Putamen (tissue), 1 donor: ENCODE measurements around the gene ANO5.
A peak's percentile ranks its signal among the peaks of the same experiment; 100 is the strongest.

Source experiments
- DNase-seq: peaks from one replicate; pipeline ENCODE4 v3.0.0-alpha.2; 2016; ENCODE audit warnings: low spot score

Gene ANO5, protein sequence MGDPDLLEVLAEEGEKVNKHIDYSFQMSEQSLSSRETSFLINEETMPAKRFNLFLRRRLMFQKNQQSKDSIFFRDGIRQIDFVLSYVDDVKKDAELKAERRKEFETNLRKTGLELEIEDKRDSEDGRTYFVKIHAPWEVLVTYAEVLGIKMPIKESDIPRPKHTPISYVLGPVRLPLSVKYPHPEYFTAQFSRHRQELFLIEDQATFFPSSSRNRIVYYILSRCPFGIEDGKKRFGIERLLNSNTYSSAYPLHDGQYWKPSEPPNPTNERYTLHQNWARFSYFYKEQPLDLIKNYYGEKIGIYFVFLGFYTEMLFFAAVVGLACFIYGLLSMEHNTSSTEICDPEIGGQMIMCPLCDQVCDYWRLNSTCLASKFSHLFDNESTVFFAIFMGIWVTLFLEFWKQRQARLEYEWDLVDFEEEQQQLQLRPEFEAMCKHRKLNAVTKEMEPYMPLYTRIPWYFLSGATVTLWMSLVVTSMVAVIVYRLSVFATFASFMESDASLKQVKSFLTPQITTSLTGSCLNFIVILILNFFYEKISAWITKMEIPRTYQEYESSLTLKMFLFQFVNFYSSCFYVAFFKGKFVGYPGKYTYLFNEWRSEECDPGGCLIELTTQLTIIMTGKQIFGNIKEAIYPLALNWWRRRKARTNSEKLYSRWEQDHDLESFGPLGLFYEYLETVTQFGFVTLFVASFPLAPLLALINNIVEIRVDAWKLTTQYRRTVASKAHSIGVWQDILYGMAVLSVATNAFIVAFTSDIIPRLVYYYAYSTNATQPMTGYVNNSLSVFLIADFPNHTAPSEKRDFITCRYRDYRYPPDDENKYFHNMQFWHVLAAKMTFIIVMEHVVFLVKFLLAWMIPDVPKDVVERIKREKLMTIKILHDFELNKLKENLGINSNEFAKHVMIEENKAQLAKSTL

DNA sequence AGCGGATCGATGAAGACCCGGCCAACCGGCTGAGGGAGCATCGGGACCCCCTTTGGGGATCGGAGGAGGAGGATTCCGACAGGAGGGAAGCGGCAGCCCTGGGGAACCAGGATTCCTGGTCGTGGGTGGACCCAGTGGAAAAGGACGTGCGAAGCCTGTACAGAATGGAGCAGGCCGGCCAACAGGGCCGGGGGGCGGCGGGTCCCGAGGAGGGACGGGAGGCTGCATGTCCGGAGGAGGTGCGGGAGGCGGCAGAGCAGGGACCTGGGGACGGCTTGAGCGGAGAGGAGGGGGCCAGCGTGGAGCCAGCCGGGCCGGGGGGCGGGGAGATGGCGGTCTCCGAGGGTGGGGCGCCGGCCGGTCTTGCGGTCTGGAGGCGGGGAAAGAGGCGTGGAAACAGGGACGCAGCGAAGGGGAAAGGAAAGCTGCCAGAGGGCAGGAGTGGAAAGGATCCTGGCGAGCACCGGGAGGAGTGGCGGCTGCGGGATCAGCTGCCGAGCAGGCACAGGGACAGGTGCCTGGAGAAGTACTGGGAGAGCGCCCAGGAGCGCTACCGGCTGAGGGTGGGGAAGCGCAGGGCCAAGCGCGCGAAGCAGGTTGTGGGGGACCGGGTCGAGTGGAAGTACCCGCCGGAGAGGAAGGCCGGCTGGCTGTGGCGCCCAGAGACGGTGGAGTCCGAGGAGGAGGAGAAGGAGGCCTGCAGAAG lies at the start of gene ANO5:
ANO5 (plus strand) TSS at position 444 of the 706 bp plus-strand sequence. CDS start 408 bp downstream, outside the sequence.
- DNase-seq: peak; percentile 30

DNA sequence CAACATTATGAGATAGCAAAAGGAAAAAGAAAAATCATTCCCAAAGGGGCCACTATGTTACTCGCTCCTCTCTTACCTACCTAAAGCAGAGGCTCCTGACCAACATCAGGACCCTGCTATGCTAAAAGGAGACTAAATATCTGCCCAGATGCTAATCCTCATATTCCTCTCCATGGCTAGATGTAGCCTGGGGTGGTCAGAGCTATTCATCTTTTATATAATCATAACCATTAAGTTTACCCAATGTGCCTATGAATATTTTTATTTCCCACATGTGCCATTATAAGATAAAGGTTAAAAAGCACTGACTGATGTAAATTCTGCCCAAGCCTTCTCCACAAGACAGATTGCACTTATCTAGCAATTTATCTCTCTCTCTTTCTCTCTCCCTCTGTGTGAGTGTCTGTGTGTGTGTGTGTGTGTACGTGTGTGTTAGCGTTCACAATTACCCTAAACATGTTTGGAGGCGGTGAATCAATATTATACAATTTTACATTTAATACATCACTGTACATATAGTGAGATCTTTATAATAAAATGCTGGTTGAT lies 41.2 kb upstream of the ANO5 start:
- no peak for DNase-seq

DNA sequence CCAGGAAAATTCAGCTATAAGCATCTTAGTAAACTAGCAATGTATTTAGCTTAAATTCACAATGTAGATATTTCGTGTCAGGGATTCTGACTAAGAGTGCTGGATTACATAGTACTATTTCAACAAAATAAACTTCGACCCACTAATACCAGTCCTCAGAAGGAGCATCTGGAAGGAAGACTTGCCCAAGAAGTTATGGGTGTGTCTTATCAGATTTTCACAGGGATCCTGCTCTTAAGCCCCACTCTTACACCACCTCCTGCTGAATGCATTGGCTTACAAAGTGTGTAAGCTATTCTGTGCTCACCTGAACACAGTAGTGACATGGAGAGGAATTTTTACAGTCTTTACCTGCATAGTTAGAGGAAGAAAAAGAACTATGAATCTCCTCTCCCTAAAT lies 35.4 kb upstream of the ANO5 start:
- no peak for DNase-seq

DNA sequence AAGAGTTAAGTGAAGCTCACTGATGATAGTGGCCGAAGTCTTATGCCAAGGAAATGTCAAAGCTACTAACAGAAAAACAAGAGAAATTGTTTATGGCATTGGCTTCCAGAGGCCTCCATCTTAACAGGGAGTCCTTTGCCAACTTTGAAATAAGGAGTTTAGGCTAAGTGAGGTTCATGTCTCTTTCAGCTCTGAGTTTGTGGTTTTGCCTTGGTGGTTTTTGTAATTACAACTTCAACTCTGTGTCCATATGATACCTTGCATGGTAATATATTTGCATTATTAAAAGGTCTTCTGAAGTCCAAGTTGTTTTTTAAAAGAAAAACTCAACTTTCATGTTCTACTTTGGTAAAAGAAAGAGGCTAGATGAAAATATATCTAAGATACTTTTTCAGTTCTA lies 31.4 kb upstream of the ANO5 start:
- no peak for DNase-seq

DNA sequence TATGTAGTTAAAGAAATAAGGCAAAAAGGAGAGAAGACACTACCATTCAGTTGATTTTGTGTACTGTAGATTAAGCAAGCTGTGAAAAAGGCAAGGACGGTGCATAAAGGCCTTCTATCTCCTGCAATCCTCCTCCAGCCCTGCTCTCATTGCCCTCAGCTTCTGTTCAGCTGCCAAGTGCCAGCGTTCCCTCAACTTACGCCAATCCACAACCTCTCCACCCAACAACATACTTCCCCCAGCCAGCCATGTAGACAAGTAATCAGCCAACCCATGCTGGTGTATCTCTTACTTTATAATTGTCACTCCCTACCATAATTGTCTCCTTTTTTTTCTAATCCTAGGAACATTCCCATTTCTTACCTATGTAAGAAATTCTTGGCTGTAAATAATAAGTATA lies 30.1 kb upstream of the ANO5 start:
- no peak for DNase-seq

DNA sequence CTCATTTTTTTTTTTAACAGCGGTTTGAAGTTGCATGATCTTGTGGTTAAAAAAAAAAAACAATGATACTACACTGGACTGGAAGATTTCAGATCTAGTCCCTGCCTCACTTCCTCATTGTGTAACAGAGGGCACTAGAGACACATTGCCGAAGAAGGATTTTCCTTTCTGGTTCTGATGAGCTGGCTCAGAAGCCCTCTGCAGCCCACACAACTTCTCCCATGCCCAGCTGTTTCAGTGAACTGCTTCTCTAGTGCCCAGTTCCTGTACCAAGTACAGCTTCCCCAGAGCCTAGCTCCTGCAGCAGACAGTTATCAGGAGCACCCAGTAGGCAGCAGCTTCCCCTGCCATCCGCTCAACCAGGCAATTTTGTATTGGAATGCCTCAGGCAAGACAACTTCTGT lies 29.5 kb upstream of the ANO5 start:
- DNase-seq: no peak

DNA sequence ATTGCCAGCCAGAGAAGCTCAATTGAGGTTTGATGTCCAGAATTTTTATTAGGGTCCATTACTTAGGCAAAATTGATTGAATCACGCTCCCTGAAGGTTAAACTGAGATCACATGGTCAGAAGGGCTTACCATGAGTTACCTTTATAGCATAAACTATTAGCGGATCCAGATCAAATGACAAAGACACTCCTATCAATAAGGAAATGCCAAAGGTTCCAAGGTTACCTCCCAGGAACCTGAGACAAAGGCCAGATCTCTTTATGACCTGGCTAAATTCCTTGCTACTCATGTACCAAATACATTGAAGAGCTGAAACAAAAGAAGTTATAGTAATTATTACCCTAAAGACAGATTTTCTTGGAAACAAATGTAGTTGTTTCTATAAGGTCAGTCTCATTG lies 27.8 kb upstream of the ANO5 start:
- DNase-seq: no peak

DNA sequence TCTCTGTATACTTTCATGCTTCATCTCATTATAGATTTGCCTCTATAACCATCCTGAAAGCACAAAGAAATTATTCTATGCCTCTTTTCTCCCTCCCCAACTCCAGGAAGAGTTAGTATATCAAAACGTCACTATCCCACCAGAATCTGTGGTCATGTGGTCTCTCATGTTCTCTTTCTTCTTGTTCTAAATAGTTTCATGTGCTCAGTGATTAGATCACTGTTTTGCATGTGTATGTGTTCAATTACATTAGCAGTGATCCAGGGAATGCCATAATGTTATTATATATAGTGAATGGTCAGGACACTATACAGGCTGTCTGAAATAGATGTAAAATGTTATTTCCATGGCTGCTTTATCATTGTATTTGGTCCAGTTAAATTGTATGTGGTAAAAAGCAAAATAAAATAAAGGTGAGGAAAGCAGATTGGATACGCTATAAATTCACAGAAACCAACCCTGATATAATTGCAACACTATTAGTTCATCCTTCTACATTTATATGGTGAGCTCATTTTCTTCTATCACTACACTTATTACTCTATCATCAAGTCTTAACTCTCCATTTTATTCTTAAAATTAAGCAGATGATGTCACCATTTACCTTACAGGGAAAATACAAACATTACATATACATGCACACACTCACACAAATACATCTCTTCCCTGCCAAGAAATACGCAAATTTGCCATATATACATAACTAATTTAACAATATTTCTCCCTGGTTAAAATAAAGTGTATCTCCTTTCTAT lies 26.9 kb upstream of the ANO5 start:
- DNase-seq: no peak

DNA sequence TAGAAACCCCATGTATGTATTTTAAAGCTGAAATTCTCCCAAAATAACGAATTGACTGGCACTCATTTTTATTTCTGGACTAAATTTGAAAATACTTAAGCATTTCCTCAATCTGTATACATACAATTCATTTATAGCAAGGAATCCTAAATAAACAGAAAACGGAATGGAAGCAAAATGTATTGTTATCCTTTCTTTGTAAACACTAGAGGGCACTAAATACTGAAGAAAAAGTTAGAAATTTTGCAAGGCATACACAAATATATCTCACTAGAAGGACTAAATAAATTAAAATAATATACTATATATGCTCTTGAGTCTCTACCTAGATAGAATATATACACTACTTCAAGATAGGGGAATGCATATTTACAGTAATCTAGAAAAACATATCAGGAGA lies 23.1 kb upstream of the ANO5 start:
- DNase-seq: no peak

DNA sequence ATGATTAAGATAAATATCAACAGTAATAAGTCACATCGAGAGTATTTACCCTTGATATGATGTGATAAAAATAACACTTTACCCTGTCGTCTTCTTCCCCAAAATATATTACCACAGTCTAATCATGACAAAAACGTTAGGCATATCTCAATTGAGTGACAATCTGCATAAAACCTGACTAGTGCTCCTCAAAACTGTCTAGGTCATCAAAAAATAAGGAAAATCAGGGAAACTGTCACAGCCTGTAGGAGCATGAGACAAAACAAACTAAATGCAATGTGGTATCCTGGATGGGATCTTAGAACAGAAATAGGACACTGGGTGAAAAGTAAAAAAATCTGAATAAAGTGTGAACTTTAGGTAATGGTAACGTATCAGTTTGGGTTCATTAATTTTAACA lies 19.4 kb upstream of the ANO5 start:
- DNase-seq: no peak

DNA sequence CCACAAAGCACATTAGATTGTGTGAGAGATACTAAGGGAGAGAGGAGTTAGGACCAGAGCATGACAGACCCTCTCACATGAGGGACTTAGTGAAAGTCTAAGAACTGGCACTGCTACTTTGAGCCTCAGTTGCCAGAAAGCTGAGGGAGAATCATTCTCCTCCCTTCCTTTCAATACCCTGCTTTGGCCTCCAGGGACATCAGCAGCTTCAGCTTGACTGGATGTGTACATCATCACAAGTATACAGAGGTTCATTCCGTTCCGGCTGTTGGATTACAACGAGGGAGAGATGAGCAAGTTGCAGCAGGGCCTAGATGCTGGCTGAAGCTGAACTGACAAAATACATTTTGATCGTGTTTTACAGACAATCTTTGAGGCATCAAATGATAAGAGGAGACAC lies 15.7 kb upstream of the ANO5 start:
- DNase-seq: no peak

DNA sequence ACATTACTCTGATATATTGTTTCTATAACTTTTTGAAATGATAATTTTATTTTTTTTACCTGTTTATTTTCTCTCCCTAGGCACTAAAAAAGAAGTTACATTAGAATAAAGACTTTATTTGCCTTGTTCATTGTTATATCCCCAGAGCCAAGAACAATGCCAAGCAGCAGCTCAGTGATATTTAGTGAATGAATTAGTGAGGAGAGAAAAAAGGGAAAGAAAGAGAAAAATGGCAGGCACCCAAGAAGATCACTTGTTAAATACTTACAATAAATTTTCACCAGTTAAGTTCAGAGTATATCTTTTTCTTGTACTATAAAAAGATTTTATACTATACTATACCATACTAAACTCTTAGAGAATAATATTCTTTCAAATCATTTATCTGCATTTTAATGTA lies 13.3 kb upstream of the ANO5 start:
- no peak for DNase-seq

DNA sequence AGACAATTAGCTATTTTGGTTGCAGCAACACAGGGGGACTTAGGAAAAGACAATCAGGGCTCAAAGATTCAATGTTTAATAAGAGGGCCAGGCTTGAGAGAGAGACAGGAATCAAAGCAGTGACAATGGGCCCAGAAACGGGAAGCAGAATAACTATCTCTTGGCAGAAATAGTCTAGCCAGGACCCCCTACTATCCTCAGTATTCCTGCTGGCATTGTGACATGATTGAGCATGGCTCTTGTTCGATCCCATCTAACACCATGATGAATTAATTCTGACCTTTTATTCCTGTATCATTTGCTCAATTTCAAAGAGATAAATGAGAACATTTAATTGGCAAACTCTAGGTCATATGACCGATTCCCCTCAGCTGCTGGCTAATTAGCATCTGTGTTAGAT lies 12.8 kb upstream of the ANO5 start:
- no peak for DNase-seq

DNA sequence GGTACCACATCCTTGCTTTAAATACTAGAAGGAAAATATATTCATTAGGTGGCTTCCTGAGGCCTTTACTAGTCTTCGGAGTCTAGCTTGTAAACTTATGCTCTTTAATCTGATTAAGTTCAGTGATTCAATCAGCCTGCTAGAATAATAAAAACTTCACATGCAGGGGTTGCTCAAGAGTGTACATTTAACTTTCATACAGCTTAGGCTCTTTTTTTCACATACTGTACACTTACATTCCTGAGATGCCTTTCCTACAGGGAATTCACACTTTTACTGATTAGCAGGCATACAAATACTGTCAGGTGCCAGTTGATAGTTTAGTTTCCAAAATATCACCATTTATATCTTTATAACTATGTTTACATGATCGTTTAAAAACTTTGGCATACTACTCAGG lies 3.2 kb upstream of the ANO5 start:
- no peak for DNase-seq

DNA sequence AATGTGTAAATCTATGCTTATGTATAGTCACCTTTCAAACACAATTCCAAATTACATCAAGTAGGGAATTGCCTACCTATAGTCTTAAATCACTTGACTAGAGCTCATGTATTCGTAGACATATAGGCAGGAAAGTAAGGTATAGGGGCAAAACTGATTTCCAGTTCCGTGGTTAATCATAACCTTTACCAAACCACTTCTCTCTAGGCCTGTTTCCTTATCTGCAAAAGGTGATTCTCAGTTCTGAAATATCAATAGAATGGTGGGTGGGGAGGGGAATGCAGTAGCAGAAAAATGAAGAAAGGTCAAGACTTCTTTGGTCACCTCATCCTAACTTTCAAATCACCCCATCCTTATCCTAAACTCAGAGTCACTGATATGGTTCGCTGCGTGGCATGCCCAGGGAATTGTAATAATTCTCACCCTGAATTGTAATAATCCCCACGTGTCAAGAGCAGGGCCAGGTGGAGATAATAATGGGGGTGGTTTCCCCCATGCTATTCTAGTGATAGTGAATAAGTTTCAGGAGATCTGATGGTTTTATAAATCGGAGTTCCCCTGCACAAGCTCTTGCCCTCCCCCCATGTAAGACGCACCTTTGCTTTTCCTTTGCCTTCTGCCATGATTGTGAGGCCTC lies 1.9 kb upstream of the ANO5 start:
- DNase-seq: no peak

DNA sequence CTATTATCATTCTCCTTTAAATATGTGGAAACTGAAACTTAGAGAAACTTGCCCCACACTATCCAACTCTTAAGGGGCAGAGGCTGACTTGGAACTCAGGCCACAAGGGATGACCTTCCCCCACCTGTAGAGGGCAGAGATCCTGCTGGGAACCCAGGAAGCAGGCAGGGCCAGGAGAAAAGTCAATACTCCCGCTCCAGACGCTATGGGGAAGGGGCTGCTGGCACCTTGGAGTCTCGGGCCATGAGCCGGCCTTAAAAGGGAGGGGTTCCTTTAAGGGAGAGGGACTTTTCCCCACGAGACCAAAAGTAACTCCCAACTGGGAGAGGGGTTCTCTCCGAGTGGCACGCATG lies 620 bp upstream of the ANO5 start:
- DNase-seq: no peak

DNA sequence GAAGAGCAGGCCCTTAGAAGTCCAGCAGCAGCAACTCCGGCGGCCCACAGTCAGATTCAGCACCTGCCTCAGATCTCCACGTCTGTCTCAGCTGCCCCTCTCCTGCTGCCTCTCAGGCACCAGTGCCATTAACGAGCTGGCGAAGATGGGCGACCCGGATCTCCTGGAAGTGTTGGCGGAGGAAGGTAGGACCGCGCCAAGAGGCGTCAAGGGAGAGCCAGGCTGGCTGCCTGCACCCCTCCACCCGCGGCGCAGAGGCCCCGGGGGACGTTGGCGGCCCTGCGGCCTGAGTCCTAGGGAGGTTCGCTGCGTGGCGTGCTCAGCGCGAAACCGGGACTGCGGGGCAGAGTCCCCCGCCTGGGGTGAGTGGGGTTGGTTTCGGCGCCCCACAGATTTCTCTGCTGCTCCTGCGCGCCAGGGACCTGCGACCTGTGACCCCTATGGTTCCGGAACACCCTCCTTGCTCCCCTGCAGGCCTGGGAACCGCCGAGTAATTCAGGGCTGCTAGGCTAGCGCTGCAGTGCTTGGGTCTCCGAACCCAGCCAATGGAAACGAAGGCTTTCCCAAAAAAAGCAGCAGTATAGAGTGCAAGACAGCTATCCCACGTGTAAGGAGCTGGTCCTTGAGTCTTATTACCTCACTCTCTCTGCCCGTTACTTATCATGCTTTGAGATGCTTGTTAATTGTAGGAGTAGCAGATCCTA lies 615 bp downstream of the ANO5 start:
- DNase-seq: peak; percentile 39

DNA sequence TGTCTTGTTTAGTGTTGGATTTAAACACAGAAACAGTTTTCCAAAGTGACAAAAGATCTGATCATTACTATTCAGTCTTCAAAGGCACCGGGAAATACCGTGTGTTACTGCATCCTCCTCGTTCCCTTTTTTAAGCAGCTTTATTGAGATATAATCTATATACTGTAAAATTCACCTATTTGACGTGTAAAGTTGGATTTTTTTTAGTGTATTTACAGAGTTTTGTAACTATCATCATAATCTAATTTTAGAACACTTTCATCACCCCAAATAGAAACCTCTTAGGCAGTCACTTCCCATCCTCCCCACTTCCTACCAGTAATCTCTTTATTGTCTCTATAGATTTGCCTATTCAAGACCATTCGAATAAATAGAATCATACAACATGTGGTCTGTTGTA lies 1.4 kb downstream of the ANO5 start:
- no peak for DNase-seq

DNA sequence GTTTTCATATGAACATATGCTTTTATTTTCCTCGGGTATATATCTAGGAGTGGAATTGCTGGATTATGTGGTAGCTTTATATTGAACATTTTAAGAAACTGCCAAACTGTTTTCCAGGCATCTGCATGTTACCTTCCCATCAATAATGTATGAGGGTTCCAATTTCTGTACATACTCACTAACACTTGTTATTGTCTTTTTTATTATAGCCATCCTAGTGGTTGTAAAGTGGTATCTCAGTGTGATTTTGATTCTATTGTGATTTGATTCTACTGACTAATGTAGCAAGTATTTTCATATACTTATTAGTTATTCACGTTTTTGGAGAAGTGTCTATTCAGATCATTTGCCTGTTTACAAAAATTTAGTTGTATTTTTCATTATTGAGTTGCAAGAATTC lies 2.0 kb downstream of the ANO5 start:
- no peak for DNase-seq
